Fibroblast of skin of right biceps (primary cell): ENCODE measurements around the gene FBXO8.
"Not testable (repeated sequence)": the region's sequence is repeated elsewhere in the genome, so short reads cannot be mapped to it uniquely, and the experiment has no call there.

Source experiments
- DNase-seq: peaks from one replicate; pipeline ENCODE4 v3.0.0-alpha.2; 2013

The FBXO8 gene

GRCh38 chr4:174282836-174283506 is 496 bp downstream of the FBXO8 start:
- peak; percentile 92 for DNase-seq

- DNase-seq, result no peak
Observed at GRCh38 chr4:174281901-174282300, 1.6 kb downstream of the FBXO8 start.

DNA sequence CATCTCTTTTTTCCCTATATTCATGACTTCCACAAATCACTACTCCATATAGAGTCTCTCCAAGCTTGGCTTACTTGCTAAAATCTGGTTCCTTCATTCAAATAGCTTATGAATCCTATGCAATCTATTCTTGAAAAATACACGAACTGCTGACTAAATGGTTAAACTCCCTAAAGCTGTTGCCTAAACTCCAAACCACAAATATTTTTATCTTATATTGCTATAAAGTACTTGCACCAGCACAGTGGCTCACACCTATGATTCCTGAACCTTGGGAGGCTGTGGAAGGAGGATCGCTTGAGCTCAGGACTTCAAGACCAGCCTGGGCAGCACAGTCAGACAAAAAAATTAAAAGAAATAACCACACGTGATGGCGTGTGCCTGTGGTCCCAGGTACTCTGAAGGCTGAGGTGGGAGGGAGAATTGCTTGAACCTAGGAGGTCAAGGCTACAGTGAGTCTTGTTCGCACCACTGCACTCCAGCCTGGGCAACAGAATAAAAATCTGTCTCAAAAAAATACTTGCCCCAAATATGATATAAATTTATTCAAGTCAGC is 2.2 kb downstream of the FBXO8 start:
- DNase-seq, result no peak

GRCh38 chr4:174279433-174280155 is 3.9 kb downstream of the FBXO8 start:
- no peak for DNase-seq

DNA sequence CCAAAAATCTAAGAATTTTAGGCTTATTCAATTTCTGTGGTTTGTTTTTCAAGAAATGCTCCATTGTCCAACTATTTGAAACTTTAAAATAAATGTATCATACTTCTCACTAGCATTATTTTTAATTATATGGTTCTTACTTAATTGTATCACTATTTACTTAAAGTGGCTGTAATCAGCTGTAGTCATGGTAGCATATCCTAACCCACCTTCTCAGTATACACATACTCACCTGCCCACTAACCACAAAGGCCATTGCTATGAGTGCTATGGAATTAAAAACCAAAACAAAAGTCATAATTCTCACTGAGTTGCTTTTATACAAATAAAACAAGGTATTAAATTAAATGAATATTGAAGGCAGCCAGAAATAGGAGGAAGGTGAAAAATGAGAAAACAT is 5.0 kb downstream of the FBXO8 start:
- DNase-seq, result no peak

GRCh38 chr4:174277433-174277832 is 6.0 kb downstream of the FBXO8 start:
- DNase-seq, result no peak

DNA sequence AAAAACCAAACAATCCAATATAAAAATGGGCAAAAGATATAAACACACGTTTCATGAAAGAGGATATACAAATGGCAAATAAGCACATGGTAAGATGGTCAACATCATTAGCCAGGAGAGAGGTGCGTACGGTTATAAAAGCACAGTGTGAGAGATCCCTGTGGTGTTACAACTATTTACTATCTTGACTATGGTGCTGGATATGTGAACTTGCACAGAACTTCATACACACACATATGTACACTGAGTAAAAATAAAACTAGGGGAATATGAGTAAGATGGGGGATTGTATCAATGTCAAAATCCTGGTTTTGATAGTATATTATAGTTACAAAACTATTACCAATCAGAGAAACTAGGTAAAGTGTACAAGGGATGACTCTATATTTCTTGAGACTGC is 8.4 kb downstream of the FBXO8 start:
- no peak for DNase-seq

DNA sequence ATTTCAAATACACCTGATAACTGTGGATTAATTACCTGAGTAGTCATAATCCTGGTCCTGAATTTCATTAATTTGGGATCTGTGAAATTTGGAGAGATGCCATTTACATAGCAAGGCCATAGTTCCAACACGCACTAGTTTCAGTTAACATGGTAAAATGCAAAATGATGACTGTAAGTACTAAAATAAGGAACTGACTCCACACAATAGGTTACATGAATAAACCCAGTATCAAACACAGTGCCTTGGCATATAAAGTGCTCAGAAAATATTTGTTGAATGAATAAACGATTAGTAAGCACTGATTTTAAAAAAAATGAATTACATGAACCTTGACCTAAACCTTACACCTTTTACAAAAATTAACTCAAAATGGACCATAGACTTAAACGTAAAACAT is 9.0 kb downstream of the FBXO8 start:
- DNase-seq, result no peak

GRCh38 chr4:174273930-174274329 is 9.5 kb downstream of the FBXO8 start:
- no peak for DNase-seq

DNA sequence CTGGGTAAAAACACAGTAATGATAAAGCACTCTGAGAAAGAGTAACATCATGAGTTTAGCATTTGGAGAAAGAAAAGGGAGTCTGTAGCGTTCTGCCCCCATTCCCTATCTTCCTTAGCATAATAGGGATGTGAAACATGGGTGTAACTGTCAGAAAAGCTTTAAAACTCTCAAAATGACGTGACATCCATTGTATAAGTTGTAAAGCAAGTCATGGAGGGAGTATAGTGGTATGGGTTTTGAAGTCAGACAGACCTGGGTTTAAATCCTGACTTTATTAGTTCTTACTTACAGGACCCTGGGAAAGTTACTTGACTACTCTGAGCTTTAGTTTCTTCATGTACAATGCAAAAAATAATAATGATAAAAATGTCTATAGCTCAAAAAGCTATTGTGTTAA is 17.1 kb downstream of the FBXO8 start:
- no peak for DNase-seq

DNA sequence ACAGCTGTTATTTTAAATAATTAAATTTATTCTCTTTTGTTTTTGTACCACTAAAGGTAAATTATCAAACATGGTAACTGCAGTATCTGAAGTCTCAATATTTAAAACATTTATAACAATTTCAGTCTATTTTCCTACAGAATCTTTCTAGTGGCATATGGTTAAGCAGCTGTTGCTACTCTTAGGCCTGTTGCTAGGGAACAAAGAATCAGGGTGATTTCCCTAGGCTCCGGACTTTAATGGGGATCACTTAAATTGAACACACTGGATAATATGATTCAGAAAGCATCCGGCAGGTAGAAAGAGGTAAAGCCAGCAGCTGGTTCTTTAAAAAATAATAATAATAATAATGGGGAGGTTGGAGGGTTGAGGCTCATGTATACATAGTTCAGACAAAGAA is 17.6 kb downstream of the FBXO8 start:
- DNase-seq, result no peak

DNA sequence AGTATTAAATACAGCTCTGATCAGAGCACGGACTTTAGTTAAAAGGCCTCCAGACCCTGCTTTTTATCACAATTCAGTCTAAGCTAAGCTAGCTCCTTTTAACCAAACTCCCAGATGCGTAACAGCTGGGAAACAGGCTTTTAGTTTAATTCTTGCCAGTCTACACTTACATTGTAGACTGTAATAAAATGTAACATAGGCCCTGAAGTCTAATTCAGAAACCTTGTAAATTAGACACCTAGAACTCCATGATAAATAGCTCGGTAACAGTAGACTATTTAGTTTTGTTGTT is 20.1 kb downstream of the FBXO8 start:
- no peak for DNase-seq

- no peak for DNase-seq
Observed at GRCh38 chr4:174262624-174263444, 20.6 kb downstream of the FBXO8 start.

- not testable (repeated sequence) for DNase-seq
Observed at GRCh38 chr4:174261432-174261831, 22.0 kb downstream of the FBXO8 start.

DNA sequence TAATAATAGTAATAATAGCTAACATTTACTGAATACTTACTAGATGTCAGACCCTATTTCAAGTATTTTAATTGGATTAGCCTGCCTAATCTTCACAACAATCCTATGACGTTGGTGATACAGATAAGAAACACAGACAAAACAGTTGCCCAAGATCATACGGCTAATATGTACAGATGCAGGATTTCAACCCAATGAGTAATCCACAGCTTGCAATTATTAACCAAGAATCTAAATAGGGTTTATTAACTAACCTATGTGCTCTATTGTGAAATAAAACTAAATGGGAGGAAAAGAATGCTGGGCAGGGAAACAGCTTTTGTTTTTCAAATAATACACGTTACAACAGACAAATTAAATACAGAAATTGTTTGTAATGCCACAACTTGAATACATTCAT is 23.4 kb downstream of the FBXO8 start:
- DNase-seq, result peak; percentile 49

GRCh38 chr4:174259580-174259979 is 23.9 kb downstream of the FBXO8 start:
- DNase-seq, result no peak

DNA sequence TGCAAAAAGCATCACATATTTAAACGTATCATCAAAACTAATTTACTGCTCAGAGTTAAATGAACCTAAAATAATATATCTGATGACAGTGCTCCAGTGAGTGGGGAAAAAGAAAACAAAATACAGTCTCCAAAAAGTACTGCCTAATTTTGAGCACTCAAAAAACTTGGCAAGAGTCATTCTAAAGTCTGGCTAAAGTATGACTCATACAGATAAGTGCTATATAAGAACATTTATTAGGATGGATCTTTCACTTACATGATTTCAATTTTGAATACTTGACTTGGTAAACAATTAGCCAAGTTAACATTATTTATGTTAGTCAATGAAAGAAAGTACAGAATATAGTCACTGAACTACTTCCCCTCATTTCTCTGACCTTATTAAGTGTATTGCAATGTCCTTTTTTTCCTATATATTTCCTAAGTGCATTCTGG is 27.2 kb downstream of the FBXO8 start:
- peak; percentile 55 for DNase-seq

- peak; percentile 75 for DNase-seq
Observed at GRCh38 chr4:174255786-174256185, 27.7 kb downstream of the FBXO8 start.

GRCh38 chr4:174255374-174255773 is 28.1 kb downstream of the FBXO8 start:
- DNase-seq, result no peak

DNA sequence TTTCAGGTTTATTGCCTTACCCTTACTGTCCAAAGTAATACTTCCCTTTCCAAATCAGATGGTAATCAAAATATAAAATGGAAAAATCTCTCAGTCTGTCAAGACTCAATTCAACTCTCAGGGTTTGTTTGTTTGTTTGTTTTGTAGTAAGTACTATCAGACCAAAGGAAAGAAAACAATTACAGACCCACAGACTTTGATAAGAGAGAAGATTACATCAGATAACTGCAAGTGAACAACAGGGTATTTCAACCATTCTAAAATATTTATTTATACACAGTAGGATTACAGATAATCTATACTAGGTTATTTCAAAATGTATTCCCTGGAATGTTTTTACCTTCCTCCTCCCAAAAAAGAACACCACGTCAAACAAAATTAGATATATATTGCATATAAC is 28.9 kb downstream of the FBXO8 start:
- no peak for DNase-seq

DNA sequence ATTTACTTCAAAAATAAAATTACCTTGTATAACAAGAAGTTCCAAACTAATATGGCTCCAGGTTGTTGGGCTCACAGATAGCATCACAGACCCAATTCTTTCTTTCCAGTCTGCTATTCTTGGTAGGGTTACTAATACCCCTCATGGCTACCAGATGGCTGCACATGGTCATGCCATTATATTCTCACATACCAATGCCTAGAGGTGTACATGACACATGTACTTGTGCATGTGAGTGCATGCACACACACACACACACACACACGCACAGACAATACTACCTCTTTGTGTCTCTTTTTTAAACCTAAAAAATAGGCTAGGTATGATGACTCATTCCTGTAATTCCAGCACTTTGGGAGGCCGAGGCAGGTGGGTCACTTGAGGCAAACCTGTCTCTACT is 31.1 kb downstream of the FBXO8 start:
- no peak for DNase-seq

GRCh38 chr4:174248407-174248806 is 35.1 kb downstream of the FBXO8 start:
- no peak for DNase-seq

GRCh38 chr4:174245714-174246113 is 37.8 kb downstream of the FBXO8 start:
- DNase-seq, result no peak

DNA sequence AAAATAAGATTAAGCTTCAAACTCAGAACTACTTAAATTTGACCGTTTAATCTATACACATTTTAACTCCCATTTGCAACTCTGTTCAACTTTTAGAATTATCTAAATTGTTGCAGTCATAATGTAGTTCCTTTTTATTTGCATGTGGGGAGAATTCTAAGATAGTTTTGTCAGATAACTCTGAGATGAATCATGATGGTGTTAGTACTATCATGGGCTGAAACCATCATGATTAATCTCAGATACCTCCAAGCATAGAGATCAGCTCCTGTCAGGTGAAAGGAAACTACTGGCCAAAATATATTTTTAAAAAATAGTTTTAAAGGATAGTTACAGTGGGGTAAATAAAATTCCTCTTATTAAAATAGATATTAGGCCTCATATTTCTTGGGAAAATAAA is 39.0 kb downstream of the FBXO8 start:
- DNase-seq, result peak; percentile 37
